Adrenal gland (tissue), 5 donors: ENCODE measurements around the gene COL6A1.

Experiments used
- CTCF ChIP-seq, 6 experiments: fragments of 450-650 bp in 4 of 6; fragments of 200-600 bp in 2 of 6; sonication (generic) in 1 of 6; IDR thresholded peaks; 1 replicate in 5 of 6; 2 replicates in 1 of 6; pipeline versions ENCODE4 v1.5.1 to v1.8.0; 2016 to 2021; ENCODE audit warnings: antibody characterized with exemption in 6 of 6, mild to moderate bottlenecking in 2 of 6, moderate library complexity in 1 of 6
- POLR2A ChIP-seq, 2 donors: fragments of 450-650 bp; IDR thresholded peaks; one replicate each; pipeline ENCODE4 v1.6.1; 2017; ENCODE audit warnings: antibody characterized with exemption in 2 of 2, mild to moderate bottlenecking in 2 of 2, moderate library complexity in 1 of 2
- donor health status: DM: no; HTN: no; CAD: no.

GRCh38 chr21:45988366-45989347 is 7.1 kb downstream of the COL6A1 start:
- no peak for TF ChIP-seq CTCF (IDR thresholded peaks at IDR 0.05)
- no peak for TF ChIP-seq POLR2A (IDR thresholded peaks at IDR 0.05)
